Smooth muscle cell (in vitro differentiated cells): ENCODE measurements around the gene RSPO3. TPM values are rescaled to one million over a fixed set of nuclear protein-coding genes. Genes with fewer than 3 reads are reported as not detected.

Experiments
- DNase-seq: peaks from one replicate; lab custom pipeline; 2025; ENCODE audit not compliant: unreplicated experiment; lab: John Stamatoyannopoulos, UW
- H2AFZ ChIP-seq: fragments of 200-600 bp; sonication (generic); 2 replicates; pipeline ENCODE4 v1.6.0; 2016; ENCODE audit warnings: antibody characterized with exemption, low read depth, mild to moderate bottlenecking
- H3F3A ChIP-seq: fragments of 200-600 bp; sonication (generic); 2 replicates; pipeline ENCODE4 v1.6.0; 2017; ENCODE audit warnings: antibody characterized with exemption, low read depth
- H3K27ac ChIP-seq: fragments of 200-600 bp; sonication (generic); 2 replicates; pipeline ENCODE4 v1.5.1; 2016; ENCODE audit warnings: low read depth, mild to moderate bottlenecking
- H3K27me3 ChIP-seq: fragments of 200-600 bp; sonication (generic); 2 replicates; pipeline ENCODE4 v1.6.1; 2016; ENCODE audit warnings: low read depth, mild to moderate bottlenecking
- H3K36me3 ChIP-seq: fragments of 200-600 bp; sonication (generic); 2 replicates; pipeline ENCODE4 v1.5.1; 2016; ENCODE audit warnings: low read depth
- H3K4me1 ChIP-seq: fragments of 200-600 bp; sonication (generic); 2 replicates; pipeline ENCODE4 v1.5.1; 2016; ENCODE audit warnings: low read depth
- H3K4me2 ChIP-seq: fragments of 200-600 bp; sonication (generic); 2 replicates; pipeline ENCODE4 v1.6.0; 2016; ENCODE audit warnings: mild to moderate bottlenecking
- H3K4me3 ChIP-seq: fragments of 200-600 bp; sonication (generic); 2 replicates; pipeline ENCODE4 v1.5.1; 2016; ENCODE audit warnings: mild to moderate bottlenecking
- H3K79me2 ChIP-seq: fragments of 200-600 bp; sonication (generic); 2 replicates; pipeline ENCODE4 v1.6.0; 2016; ENCODE audit warnings: low read depth, mild to moderate bottlenecking
- H3K9ac ChIP-seq: fragments of 200-600 bp; sonication (generic); 2 replicates; pipeline ENCODE4 v1.6.0; 2016; ENCODE audit warnings: low read depth
- H3K9me3 ChIP-seq: fragments of 200-600 bp; sonication (generic); replicated peaks from 2 replicates; pipeline ENCODE4 v1.5.1; 2016; ENCODE audit warnings: low read depth
- H4K20me1 ChIP-seq: fragments of 200-600 bp; sonication (generic); 2 replicates; pipeline ENCODE4 v1.6.0; 2016; ENCODE audit warnings: low read depth
- WGBS: methylation state at CpG from one replicate; pipeline ENCODE4 v1.1.7; 2016; ENCODE audit warnings: low lambda C conversion rate; 5-methylcytosine and 5-hydroxymethylcytosine counted together
- polyA plus RNA-seq: library from polyadenylated mRNA; unstranded; fragments of >200 nt; fragmentation: Nextera tagmentation; extraction: Ambion mirVana; gene quantifications from 2 replicates; pipeline ENCODE4 v1.2.1, GENCODE V29; 2016
- total RNA-seq: library from RNA; depleted of rRNA; stranded (reverse); fragments of >200 nt; gene quantifications from 2 replicates; pipeline ENCODE4 v1.2.3, GENCODE V29; 2014
- TF ChIP-seq, protein P1 (sequence below): fragments of 200-600 bp; sonication (generic); IDR thresholded peaks from 2 replicates; pipeline ENCODE4 v1.5.1; 2017; ENCODE audit warnings: borderline replicate concordance, mild to moderate bottlenecking, antibody characterized with exemption; ENCODE audit not compliant: insufficient read depth, poor library complexity, severe bottlenecking

RSPO3 gene
- total and polyA plus RNA-seq, 2 experiments from 2014 or later = 28.8 to 70.1 TPM

DNA sequence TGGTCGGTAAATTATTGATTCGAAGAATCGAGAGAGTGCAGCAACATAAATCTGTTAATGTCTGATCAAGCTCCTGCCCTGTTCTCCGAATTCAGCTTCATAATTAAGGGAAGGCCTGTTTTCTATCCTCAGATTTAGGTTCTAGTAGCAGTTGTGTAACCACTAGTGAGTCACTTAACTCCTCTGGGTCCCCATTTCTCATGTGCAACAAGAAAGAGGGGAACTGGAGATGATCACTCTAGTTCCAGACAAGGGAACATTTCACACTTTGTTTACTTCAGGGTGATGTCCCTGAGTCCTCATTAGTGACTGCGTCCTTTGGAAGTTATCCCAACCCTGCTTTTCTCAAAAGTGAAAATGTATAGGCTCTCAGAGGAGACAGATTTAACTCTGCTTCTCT is 80.1 kb downstream of the RSPO3 start:
- TF ChIP-seq, protein P1, sequence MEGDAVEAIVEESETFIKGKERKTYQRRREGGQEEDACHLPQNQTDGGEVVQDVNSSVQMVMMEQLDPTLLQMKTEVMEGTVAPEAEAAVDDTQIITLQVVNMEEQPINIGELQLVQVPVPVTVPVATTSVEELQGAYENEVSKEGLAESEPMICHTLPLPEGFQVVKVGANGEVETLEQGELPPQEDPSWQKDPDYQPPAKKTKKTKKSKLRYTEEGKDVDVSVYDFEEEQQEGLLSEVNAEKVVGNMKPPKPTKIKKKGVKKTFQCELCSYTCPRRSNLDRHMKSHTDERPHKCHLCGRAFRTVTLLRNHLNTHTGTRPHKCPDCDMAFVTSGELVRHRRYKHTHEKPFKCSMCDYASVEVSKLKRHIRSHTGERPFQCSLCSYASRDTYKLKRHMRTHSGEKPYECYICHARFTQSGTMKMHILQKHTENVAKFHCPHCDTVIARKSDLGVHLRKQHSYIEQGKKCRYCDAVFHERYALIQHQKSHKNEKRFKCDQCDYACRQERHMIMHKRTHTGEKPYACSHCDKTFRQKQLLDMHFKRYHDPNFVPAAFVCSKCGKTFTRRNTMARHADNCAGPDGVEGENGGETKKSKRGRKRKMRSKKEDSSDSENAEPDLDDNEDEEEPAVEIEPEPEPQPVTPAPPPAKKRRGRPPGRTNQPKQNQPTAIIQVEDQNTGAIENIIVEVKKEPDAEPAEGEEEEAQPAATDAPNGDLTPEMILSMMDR = no peak
- H3K27me3 ChIP-seq = no peaks in the 10 kb centered on the region
- no peak overlapping the region for H3K9ac ChIP-seq
- no peaks in the 10 kb centered on the region for H3K79me2 ChIP-seq
- WGBS = 56% methylated on average over 5 of the region's 5 CpGs
- no peaks in the 10 kb centered on the region for H3F3A ChIP-seq
- H2AFZ ChIP-seq = no peak overlapping the region
- DNase-seq = no peak
- H3K4me2 ChIP-seq = peak overlapping the region; percentile 40
- H4K20me1 ChIP-seq = no peaks in the 10 kb centered on the region
- H3K4me1 ChIP-seq = no peaks in the 10 kb centered on the region
- peak overlapping the region; percentile 43 for H3K27ac ChIP-seq
- no peaks in the 10 kb centered on the region for H3K36me3 ChIP-seq
- no peak overlapping the region for H3K4me3 ChIP-seq
- no peaks in the 10 kb centered on the region for H3K9me3 ChIP-seq

DNA sequence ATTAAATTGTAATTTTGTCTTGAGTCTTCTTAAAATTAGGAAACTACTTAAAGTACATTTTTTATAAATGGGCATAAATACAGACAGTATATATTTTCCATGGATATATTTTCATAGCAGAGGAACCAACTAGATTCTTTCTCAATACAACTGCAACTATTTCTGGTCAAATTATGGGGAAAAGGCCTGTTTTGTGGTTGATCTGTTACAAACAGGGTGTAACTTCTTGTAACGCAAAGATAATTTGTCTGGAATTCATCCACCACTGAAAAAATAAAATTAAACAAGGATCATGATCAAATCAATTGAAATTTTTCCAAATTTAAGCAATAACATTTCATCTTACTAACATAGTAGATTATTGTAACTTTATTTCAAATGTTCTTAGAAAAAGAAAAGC is 81.0 kb downstream of the RSPO3 start:
- Histone ChIP-seq H3K4me1 (no peaks in the 10 kb centered on the region), H3K27me3 (no peaks in the 10 kb centered on the region), H2AFZ (no peak overlapping the region), H4K20me1 (no peaks in the 10 kb centered on the region), H3K36me3 (no peaks in the 10 kb centered on the region), H3K4me3 (no peak overlapping the region), H3K9me3 (no peaks in the 10 kb centered on the region), H3K79me2 (no peaks in the 10 kb centered on the region), H3K4me2 (no peak overlapping the region), H3K9ac (no peak overlapping the region), H3K27ac (no peak overlapping the region), H3F3A (no peaks in the 10 kb centered on the region)
- DNase-seq = no peak
- TF ChIP-seq, protein P1 = no peak
- 92% methylated on average over 1 of the region's 1 CpG for WGBS

DNA sequence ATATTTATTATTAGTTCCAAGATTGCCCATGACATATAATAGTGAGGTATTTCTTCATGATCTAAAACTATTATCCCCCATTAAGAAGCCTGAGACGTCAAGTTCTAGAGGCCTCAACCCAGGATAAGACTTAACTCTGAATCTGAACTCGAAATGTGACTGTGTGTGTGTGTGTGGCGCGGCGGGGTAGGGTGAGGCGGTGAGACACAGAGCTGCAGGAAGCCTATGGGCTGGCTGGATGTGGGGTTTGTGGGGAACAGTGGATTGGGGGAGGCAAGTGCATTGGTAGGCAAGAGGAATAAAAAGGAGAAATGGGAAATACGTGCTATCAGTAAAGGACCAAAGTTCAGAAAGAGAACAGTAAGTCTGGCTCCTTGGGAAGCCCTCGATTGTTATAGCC is 81.6 kb downstream of the RSPO3 start:
- TF ChIP-seq, protein P1 = no peak
- H3K9me3 ChIP-seq = no peaks in the 10 kb centered on the region
- no peaks in the 10 kb centered on the region for H3K79me2 ChIP-seq
- WGBS = 93% methylated on average over 8 of the region's 8 CpGs
- no peak overlapping the region for H3K4me3 ChIP-seq
- H3K27ac ChIP-seq = peak overlapping the region; percentile 89
- H3K4me1 ChIP-seq = no peaks in the 10 kb centered on the region
- no peaks in the 10 kb centered on the region for H3K36me3 ChIP-seq
- DNase-seq = no peak
- no peaks in the 10 kb centered on the region for H3K27me3 ChIP-seq
- no peaks in the 10 kb centered on the region for H4K20me1 ChIP-seq
- H2AFZ ChIP-seq = no peak overlapping the region
- no peak overlapping the region for H3K4me2 ChIP-seq
- no peaks in the 10 kb centered on the region for H3F3A ChIP-seq
- no peak overlapping the region for H3K9ac ChIP-seq

DNA sequence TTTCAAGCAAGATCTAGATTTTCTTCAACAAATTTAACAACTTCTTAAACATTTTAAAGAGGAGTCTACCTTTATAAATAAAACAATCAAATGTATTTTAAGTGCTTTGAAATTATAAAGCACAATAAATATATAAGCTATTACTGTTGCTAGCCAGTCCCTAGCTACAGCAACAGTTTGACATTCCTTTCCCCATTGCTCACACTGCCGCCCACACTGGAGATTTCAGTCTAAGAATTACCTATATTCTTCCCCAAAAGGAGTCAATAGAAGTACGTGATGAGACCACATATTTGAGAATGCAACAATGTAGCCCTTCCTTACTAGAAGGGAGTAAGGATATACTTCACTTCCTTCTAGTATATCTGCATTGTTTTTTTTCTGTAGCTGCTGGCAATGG is 82.8 kb downstream of the RSPO3 start:
- Histone ChIP-seq H3K79me2 (no peaks in the 10 kb centered on the region), H4K20me1 (no peaks in the 10 kb centered on the region), H3K36me3 (no peaks in the 10 kb centered on the region), H3F3A (no peaks in the 10 kb centered on the region), H3K4me2 (peak overlapping the region; percentile 36), H3K4me1 (no peaks in the 10 kb centered on the region), H3K27me3 (no peaks in the 10 kb centered on the region), H3K27ac (peak overlapping the region; percentile 89), H3K9ac (peak overlapping the region; percentile 65), H2AFZ (no peak overlapping the region), H3K4me3 (no peak overlapping the region), H3K9me3 (no peaks in the 10 kb centered on the region)
- 23% methylated on average over 2 of the region's 2 CpGs for WGBS
- DNase-seq = no peak
- TF ChIP-seq, protein P1 = no peak
